Endothelial cell of hepatic sinusoid (primary cell): Measurements from ENCODE around the gene SOX10.

ENCODE experiments used
- in situ Hi-C: cut with HindIII; loops from 2 replicates; pipeline ENCODE4 v1.10.0; 2017; ENCODE audit warnings: low sequenced_read_pairs

SOX10 gene

DNA sequence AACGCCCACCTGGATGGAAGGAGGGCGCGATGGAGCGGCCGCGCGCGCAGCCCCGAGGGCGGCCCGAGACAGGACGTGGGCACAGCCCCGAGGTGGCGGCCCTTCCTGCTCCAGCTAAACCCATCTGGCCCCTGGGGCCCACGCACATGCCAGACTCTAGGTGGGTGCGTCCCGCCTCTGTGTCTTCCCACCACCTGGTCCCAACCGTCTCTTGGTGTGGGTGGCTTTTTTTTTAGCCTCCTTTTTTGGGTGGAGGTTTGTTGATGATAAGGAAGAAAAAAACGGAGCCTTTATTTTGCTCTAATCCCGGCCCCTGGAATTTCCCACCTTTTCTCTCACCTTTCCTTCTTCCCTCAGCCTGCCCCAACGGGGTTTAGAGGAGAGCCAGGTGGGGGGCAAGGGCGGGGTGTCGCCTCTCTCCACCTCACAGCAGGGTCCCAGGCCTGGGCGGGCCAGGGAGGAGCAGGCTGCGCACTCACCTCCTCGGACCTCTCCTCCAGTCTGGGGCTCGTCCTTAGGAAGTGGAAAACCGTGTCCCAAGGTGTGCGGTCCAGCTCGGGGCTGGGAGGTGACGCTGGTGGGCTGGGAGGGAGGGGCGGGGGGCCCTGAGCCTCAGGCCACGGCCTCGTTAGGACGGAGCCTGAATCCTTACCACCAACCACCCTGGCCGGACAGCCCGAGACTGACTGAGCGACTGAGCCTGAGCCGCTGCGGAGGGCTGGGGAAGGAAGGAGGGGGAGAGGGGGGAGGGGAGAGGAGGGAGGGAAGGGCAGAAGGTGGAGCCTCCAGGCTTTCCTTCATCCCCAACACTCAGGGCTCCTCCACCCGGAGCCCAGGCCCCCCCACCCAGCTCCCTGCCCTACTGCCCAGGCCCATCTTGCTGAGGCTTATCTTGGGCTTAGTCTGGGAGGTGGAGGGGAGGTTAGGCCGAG lies at the start of gene SOX10:
Gene SOX10 (minus strand): TSS at position 696 of the 932 bp plus-strand sequence. CDS start 771 bp downstream, outside the sequence.
- in situ Hi-C loops: no loop called here

DNA sequence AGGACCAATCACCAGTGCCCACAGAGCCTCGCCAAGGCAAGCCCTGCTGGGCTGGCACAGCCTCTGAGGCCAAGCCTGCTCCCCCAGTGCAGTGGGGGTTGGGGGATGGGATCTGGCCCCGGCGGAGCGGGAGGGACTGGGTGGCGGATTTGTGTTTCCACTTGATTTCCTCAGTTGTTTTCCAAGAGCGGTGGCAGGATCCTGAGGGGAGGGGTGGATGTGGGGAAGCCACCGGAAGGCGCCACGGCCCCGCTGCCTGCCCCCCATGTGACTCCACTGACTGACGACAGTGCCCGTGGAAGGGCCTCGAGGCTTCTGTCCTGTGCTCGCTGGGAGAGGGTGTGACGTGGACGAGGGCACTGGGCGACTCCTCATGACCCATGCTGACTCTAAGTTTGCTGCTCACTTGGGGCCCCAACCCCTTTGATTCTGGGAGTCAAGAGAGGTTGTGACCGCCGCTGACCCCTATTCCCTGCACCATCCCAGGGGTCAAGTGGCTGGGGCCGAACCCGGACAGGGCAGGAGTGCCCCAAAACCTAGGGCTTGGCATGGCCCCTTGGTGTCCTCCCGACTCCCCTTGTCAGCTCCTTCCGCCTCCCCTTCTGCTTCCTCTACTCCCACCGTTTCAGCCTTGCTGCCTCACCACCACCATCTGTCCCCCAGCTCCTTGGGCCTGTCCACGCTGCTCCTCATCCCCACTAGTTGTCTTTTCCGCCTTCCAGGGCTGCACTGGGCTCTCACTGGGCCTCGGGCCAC lies 49.3 kb upstream of the SOX10 start:
- in situ Hi-C loops: no loop called here

DNA sequence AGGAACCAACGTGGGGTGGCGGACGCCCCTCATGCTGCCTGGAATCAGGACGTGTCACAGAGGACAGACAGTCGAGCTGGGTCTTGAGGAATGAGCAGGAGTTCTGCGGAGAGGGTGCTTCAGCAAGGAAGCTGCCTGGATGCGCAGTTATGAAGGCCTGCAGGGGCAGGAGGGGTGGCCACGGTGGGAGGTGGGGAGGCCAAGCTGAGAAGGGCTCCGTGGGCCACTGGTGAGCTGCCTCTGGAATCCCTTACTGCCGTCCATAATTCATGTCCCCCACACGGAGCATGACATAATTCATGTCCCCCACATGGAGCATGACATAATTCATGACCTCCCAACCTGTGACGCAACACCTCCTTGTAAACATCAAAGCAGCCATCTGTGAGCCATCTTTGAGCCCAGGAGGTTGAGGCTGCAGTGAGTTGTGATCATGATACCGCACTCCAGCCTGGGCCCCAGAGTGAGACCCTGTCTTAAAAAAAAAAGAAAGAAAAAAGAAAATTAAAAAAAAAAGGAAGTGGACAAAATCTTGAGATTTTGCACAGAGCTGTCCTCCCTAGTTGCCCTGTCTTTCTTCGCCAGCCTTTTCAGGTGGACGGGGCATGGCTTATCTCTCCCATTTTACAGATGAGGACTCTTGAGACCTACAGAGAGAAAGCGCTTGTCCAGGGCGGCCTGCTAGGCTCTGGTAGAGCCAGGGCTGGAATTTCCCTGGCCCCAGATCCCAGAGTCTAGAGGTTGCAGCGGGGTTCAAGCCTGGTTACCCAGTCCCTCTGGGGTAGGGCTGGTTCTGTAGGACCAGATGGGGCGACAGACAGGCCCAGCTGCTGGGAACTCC lies 48.5 kb upstream of the SOX10 start:
- in situ Hi-C loops: no loop called here

DNA sequence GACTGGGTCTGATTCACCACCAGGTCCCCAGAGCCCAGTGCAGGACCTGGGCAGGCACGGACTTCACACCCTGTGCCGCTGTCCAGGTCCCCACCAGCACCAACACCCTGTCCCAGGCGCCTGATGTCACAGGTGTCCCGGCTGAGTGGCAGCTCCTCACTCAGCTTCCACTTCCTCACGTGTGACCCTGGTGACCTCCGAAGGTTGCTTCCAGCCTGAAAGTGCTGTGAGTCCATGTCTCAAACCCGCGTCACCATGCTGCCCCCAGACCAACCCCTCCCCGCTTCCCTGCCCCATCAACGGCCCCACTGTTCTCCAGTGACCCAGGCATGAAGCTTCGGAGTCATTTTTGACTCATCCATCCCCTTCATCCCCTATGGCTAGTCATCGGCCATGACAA lies 47.1 kb upstream of the SOX10 start:
- in situ Hi-C loops: no loop called here

DNA sequence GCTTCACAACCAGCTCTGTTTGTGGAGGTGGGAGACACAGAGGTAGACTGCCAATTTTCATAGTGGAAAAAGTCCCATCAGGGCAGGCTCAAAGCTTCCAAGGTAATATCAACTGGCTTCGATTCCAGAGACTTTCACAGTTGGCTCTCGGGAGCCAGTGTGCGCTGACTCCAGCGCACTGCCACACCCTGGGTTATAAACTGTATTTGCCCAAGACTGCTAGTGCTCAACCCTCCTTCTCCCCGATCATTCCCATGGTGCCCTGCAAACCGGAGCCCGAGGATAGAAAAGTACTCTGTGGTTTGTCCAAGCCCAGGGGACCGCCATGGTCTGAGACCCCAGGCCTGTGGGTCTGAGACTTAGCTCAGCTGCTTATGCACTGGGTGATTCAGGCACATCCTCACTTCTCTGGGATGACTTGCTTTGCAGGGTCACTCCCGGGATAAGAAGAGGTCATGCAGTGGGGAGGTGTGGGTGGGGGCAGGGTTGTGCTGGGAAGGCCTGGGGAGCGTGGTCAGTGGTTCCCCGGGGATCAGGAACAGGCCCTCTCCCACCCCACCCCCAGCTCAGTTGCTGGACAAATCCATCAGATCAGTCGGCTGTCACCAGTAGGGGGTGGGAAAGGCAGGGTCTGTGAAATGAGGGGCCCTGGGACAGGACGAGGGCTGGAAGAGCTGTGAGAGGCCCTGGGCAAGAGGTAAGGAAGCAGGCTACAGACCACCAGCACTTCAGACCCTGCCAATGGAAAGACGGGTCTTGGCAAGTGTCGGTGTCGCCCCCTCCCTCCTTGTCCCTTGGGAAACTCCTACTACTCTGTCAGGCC lies 46.2 kb upstream of the SOX10 start:
- in situ Hi-C loops: no loop called here

DNA sequence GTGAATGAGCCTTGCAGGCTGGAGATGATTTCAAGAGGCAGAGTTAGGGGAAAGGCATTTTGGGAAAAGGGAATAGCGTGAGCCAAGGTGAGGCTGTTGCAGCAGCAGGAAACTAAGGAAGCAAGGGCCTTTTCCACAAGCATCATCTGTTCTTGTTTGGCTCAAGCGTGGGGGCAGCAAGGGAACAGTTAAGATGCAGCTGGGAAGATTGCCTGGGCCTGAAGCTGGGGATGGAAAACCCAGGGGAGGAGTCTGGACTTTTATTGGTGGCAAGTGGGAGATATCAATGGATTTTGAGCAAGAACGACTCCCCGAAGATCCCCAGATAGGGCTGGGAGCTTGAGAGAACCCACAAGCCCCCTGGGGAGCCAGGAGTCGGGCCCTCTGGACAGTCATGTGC lies 45.5 kb upstream of the SOX10 start:
- in situ Hi-C loops: no loop called here

DNA sequence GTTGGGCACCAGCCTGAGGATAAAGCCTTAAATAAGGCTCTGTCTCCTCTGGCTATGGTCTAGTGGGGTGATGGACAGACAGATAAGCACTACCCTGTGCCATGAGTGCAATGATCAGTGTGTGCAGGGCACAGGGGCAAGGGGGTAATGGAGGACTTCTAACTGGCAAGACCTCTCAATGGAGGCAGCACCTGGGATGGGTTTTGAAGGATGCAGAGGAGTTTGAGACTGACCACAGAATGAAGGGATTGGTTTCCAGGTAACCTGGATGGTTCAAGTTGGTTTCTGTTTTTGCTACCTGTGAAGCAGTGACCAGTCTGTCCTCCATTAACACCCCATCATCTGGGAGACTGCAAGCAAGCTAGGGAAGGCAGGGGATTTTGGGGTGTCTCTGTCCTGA lies 45.0 kb upstream of the SOX10 start:
- in situ Hi-C loops: no loop called here

DNA sequence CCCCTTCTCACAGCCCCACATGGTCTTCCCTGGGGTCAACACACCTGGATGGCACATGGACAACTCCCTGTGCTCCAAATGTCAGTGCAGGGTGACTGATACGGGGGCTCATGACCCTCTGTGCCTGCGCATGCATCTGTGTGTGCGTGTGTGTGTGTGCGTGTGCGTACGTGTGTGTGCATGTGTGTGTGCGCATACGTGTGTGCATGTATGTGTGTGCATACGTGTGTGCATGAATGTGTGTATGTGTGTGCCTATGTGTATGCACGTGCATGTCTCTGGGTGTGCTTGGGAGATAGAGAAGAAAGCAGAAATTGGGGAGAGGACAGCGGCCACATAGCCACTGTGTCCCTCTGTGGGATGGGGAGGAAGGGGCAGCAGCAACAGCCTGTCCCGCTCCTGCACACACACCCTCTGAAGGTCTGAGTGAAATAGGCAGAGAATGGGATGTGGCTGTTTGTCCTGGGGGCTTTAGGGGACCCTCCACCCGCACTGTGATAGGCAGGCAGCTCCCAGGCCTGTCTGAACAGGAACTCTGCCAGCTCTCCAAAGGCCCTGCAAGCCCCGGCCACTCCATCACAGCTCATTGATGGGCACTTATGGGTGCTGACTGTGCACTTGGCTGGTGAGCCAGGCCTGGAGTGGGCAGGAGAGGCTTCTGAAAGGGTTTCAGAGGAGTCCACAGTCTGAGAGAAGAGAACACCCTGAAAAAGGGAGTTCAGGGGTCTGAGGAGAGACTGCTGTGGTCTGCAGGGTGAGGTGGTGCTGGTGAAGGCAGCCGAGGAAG lies 44.2 kb upstream of the SOX10 start:
- in situ Hi-C loops: no loop called here

DNA sequence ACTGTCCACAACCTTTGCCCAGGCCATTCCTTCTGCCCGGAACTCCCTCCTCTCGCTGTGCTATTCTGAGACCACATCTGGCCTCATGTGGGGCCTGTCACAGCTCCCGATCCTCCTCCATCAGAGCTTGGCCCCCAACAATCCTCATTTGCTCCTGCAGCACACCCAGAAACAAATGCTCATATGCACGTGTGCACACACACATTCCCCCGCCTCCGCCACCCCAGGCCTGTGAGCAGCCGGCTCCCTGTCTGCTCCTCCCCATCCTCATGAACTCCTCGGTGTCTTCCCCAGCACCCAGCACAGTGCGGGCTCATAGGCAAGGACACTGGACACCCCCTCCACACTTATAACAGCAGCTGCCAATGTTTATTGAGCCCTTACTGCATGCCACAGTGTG lies 43.1 kb upstream of the SOX10 start:
- in situ Hi-C loops: no loop called here

DNA sequence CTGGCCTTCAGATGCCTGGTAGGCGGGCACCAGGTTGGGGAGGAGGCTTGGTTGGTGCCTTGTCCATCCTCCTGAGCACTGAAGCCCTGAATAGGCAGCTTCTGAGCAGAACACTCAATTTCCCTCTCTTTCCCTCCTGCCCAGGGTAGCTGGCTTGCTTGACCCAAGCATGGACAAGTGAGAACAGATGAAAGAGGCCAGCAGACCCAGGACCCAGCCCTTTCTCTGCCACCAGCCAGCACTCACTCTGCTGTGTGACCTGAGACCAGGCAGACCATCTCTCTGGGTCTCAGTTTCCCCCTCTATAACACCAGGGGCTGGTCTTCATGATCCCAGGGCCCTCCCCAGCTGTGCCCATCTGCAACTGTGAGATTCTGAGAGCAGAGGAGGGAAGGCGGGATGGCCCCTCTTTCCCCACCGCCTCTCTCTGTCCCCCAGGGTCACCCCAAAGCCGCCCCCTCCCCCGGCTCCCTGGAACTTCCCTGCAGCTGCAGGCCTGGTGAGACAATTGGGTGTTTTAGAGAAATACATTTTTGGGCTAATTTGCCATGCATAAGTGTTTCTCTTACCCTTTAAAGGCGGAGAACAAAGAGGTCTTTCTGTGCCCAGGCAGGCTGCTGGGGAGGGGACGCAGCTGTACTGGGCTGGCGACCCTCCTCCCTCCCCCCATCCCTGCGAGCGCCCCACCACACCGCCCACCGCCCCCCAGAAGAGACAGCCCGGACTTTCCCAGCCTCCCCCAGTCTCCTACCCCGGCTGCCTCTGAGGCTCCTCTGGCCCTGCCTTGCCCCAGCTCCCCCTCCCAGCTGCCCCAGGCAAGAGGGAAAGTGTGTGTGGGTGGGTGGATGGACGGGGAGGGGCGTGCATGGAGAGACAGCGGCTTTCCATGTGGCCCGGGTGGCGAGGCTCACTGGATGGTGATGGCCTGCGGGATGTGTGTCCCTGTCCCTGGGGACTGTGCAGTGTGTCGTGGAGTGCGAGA lies 42.1 kb upstream of the SOX10 start:
- in situ Hi-C loops: no loop called here

DNA sequence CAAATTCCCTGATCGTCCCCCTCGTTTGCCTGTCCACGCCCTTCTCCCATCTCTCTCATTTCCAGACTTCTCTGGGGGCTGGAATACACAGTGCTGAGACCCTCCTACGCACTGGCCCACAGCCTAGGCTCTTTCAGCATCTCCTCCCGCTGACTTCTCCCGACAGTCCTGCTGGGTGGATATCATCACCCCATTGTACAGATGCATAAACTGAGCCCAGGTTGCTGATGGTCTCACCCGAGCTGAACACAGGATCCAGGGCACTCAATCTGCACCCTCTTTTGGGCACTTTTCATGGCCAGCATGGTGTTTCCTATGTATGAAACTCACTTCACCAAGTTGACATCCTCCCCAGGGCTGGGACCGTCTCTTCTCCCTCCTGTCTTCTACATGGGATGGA lies 41.2 kb upstream of the SOX10 start:
- in situ Hi-C loops: no loop called here

DNA sequence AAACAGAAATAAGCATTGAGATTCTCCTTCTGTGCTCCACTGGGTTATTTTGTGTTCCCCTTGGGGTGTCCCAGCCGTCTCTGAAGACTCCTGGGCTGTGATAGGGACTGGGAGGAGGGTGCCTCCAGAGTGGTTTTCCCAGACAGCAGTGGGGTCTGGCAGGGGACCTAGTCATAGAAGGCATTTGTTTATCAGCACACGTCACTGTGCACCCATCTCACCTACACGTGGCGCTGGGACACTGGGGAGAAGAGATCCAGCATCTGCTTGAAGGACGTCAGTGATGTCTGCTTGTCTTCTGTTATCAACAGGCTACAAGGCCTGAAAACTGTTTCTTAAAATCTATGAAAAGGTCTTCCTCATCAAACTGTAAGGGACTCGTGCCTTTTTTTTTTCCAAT lies 38.7 kb upstream of the SOX10 start:
- in situ Hi-C loops: no loop called here

DNA sequence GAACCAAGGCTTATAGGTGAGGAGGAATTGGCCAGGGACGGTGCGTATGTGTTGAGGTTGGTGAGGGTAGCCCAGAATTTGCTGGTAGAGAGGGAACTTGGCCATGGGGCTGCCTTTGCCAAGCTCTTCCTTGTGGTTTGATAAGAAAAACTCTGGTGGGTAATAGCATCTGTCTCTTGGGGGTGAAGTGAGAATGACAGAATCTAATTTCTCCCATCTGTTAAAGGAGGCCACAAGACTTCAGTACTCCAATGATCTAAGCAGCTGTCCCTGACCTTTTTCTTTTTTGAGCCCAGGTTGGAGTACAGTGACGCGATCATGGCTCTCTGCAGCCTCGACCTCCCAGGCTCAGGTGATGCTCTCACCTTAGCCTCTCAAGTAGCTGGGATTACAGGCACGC lies 36.9 kb upstream of the SOX10 start:
- in situ Hi-C loops: no loop called here

DNA sequence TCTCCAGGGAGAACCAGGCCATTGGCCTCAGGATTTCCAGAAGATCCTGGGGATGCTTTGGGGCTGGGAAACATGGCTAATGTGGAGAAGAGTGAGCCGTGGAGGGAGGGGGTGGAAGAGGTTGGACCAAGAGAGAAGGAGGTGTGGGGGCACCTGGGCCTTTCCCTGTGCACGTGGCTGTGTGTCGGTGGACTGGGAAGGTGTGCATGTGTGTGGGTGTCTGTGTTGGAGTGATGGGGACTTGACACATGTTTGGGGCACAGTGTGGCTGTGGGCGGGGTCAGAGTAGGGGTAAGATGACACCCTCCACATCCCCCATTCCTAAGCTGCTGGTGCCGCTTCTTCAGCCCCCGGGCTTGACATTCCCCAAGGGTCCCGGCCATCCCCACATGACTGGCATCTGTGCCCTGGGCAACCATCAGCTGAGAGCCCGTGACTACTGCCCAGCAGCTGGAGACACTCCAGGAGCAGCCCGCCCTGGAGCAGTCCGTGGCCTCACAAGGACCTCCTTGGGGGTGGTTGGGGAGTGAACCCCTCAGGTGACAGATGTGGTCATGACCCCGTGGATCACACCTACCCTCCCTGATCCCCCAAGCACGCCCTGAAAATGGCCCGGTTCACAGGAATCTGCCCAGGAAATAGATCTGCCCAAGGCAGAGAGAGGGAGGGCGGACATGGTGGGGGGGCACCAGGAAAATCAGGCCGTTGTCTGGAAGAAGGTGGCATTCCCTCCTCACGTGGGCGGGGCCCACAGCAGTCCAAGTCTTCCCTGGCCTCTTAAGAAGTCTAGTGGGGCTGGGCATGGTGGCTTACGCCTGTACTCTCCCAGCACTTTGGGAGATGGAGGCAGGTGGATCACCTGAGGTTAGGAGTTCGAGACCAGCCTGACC lies 34.8 kb upstream of the SOX10 start:
- in situ Hi-C loops: no loop called here

DNA sequence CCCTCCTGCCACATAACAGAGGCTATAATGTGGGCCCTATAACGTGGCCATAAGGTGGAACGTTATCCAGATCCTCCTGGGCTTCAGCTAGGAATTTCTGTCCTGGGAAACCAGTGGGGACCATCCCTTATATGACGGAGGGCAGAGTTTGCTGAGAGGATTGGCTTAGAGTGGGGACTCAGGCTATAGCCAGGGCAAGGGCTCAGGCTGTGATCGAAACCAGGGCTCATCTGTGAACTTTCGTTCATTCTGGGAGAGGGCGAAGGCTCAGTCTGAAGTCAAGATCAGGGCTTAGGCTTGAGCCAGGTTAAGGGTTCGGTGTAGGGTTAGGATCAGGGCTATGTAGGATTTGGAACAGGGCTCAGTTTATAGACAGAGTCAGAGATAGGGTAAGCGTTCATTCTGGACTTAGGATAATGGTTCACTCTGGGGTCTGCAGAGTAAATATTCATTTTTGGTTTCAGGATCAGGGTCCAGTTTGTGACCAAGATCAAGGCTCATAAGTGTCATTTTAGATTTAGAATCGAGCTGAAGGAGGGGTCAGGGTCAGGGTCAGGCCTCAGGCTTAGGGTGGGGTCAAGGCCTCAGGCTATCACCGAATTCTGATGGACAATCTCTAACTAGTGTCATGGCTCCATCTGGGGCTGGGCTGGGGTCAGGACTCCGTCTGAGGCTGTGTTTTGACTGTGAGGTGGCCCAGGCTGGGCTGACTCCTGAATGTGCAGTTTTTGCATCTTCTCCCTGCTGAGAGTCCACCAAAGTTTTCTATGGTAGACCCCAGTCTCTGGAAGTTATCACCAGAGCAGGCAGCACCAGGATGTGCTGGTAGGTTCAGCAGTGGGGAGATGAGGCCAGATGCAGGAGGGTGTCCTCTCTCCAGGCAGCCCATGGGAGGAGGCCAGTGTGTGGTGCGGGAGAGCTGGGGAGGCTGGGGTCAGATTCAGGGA lies 33.9 kb upstream of the SOX10 start:
- in situ Hi-C loops: no loop called here

DNA sequence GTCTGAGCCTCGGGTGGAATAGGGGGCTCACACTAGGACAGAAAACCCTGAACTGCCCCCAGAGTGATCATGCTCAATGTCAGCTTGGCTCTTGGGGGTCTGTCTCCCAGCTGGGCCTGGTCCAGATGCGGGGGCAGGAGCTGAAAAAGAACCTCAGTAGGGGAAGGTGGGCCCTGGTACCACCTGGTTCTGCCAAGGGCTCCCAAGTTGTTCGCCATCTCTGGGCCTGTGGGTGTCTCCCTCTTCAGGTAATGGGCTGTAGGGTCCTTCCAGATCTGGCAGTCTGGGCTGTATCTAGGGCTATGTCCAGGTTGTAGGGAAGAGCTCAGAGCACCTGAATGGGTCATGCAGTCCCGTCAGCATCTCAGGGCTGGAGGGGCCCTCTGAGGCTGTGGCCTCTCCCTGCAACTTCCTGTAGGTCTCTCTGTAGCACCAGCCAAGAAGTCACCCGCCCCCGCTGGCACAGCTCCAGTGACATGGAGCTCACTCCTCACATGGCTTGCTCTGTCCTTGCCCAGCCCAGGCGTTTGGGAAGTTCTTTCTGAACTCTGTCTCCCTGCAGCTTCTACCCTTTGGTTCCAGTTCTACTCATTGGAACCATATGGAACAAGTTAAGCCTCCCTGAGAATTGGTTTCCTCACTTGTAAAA lies 33.0 kb upstream of the SOX10 start:
- in situ Hi-C loops: no loop called here
